CD4-positive, alpha-beta memory T cell (primary cell): ENCODE data around the gene THBS3. TPM values are rescaled to one million over a fixed set of nuclear protein-coding genes. Genes with fewer than 3 reads are reported as not detected.
A peak's percentile ranks its signal among the peaks of the same experiment; 100 is the strongest.

Experiments used
- CTCF ChIA-PET: fragments of 350-600 bp; sonication (Branson Sonifier 250); formaldehyde crosslinking; loops from one replicate; lab custom pipeline; 2021; ENCODE audit warnings: inconsistent platforms; ENCODE audit not compliant: partially characterized antibody; lab: Charles Lee
- POLR2A ChIA-PET: fragments of 350-600 bp; sonication (Branson Sonifier 250); formaldehyde crosslinking; loops from one replicate; lab custom pipeline; 2021; ENCODE audit not compliant: partially characterized antibody; lab: Charles Lee
- DNase-seq, 5 donors: peaks; one replicate each; pipeline versions ENCODE4 v3.0.0 to v3.0.0-alpha.2; 2020 to 2022; ENCODE audit warnings: mixed read lengths in 1 of 5
- H3K27ac ChIP-seq: one replicate; pipeline ENCODE4 v1.7.0; 2013; ENCODE audit warnings: low read depth, low read length
- H3K27me3 ChIP-seq: 2 replicates; pipeline ENCODE4 v1.7.0; 2013; ENCODE audit warnings: mild to moderate bottlenecking, low read length, moderate library complexity; ENCODE audit not compliant: insufficient read depth
- H3K36me3 ChIP-seq: 2 replicates; pipeline ENCODE4 v1.7.0; 2013; ENCODE audit warnings: mild to moderate bottlenecking, low read length, moderate library complexity; ENCODE audit not compliant: insufficient read depth
- H3K4me1 ChIP-seq: 2 replicates; pipeline ENCODE4 v1.7.0; 2013; ENCODE audit warnings: mild to moderate bottlenecking, low read length, moderate library complexity; ENCODE audit not compliant: insufficient read depth
- H3K4me3 ChIP-seq, 2 donors: one replicate each; pipeline ENCODE4 v1.7.0; 2013; ENCODE audit warnings: low read length in 2 of 2, mild to moderate bottlenecking in 1 of 2
- H3K9me3 ChIP-seq, 2 donors: one replicate each; pipeline ENCODE4 v1.7.0; 2013; ENCODE audit warnings: low read length in 2 of 2, control low read depth in 1 of 2; ENCODE audit not compliant: control insufficient read depth in 1 of 2
- H3K27ac Mint-ChIP-seq, 7 donors: one replicate each; pipeline ENCODE4 v1.8.0; 2020 to 2021; ENCODE audit warnings: mixed read lengths in 7 of 7, mild to moderate bottlenecking in 6 of 7, inconsistent platforms in 3 of 7, moderate library complexity in 3 of 7
- H3K27me3 Mint-ChIP-seq, 2 donors: one replicate each; pipeline ENCODE4 v1.8.0; 2020 to 2021; ENCODE audit warnings: mixed read lengths in 2 of 2
- H3K36me3 Mint-ChIP-seq, 2 donors: one replicate each; pipeline ENCODE4 v1.8.0; 2020 to 2021; ENCODE audit warnings: mixed read lengths in 2 of 2, inconsistent platforms in 1 of 2, mild to moderate bottlenecking in 1 of 2
- H3K4me1 Mint-ChIP-seq, 4 donors: one replicate each; pipeline ENCODE4 v1.8.0; 2020 to 2021; ENCODE audit warnings: mixed read lengths in 4 of 4, mild to moderate bottlenecking in 1 of 4
- H3K4me3 Mint-ChIP-seq, 8 donors: one replicate each; pipeline ENCODE4 v1.8.0; 2020 to 2021; ENCODE audit warnings: mixed read lengths in 8 of 8, mild to moderate bottlenecking in 7 of 8, moderate library complexity in 6 of 8, inconsistent platforms in 3 of 8
- H3K9me3 Mint-ChIP-seq, 8 donors: one replicate each; pipeline ENCODE4 v1.8.0; 2020 to 2021; ENCODE audit warnings: mixed read lengths in 8 of 8, mild to moderate bottlenecking in 5 of 8, inconsistent platforms in 3 of 8, moderate library complexity in 1 of 8
- intact Hi-C: fragments of 100-400 bp; cut with micrococcal nuclease; formaldehyde crosslinking; loops from one replicate; pipeline ENCODE4 v1.15.1; 2023
- polyA plus RNA-seq, 2 donors: library from polyadenylated mRNA; unstranded; fragments of 300-500 nt; fragmentation: Illumina TruSeq; gene quantifications; one replicate each; pipeline ENCODE4 v1.2.3, GENCODE V29; 2021
- total RNA-seq, 2 experiments: library from RNA; stranded (reverse); gene quantifications; one replicate each; pipeline ENCODE4 v1.2.3, GENCODE V29; 2021

THBS3 gene
- total and polyA plus RNA-seq, 4 experiments from 2014 or later, result 6.1 to 33.5 (median 18.8) TPM

GRCh38 chr1:155253797-155254196, 46.1 kb upstream of the THBS3 start:
- ChIA-PET CTCF (interaction anchor here (1.3 kb wide), 1 partner anchor 68 kb away, joined by 3 read pairs; no protein-coding TSS in a partner anchor), POLR2A (interaction anchor here (0.7 to 3.6 kb wide), 5 partner anchors 9 to 71 kb away, joined by 3 to 16 read pairs (median 3); partner anchors contain the start of gene THBS3)
- Mint-ChIP-seq H3K4me3 (peak overlapping the region; percentile 71 to 87 (median 83)), H3K9me3 (no peaks in the 10 kb centered on the region), H3K4me1 (peaks cover 18 to 45% (median 28%) of the 10 kb centered on the region in 4 donors), H3K36me3 (peaks cover 15 to 21% of the 10 kb centered on the region in 2 donors), H3K27me3 (no peaks in the 10 kb centered on the region), H3K27ac (peak overlapping the region in 6 of 7 donors; percentile 19 to 85 (median 69))
- H3K27me3 ChIP-seq, result no peaks in the 10 kb centered on the region
- no peak for DNase-seq
- no peak overlapping the region for H3K27ac ChIP-seq
- intact Hi-C loops, result no loop called here
- no peaks in the 10 kb centered on the region for H3K9me3 ChIP-seq
- peaks cover 20% of the 10 kb centered on the region for H3K36me3 ChIP-seq
- no peak overlapping the region for H3K4me3 ChIP-seq
- H3K4me1 ChIP-seq, result peaks cover 23% of the 10 kb centered on the region

DNA sequence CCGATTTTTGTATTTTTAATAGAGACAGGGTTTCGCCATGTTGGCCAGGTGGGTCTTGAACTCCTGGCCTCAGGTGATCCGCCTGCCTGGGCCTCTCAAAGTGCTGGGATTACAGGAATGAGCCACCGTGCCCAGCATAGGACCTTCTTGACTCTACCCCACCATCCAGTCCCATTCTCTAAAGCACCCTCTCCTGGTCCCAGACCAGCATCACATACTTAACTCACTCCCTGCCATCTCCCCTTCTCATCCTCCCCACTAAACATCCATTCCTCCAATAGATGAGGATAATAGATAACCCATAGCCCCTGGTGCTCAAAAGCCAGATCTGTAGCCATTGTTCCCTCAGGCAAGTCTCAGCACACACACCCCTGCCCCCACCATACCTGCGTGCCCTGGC, 45.5 kb upstream of the THBS3 start:
- H3K27me3 ChIP-seq, result no peaks in the 10 kb centered on the region
- peaks cover 18 to 45% (median 28%) of the 10 kb centered on the region in 4 donors for H3K4me1 Mint-ChIP-seq
- H3K27ac ChIP-seq, result no peak overlapping the region
- intact Hi-C loops, result no loop called here
- H3K9me3 ChIP-seq, result no peaks in the 10 kb centered on the region
- peak overlapping the region in 6 of 8 donors; percentile 46 to 83 (median 66) for H3K4me3 Mint-ChIP-seq
- peaks cover 15 to 16% of the 10 kb centered on the region in 2 donors for H3K36me3 Mint-ChIP-seq
- peak overlapping the region in 3 of 7 donors; percentile 19 to 88 (median 79) for H3K27ac Mint-ChIP-seq
- no peaks in the 10 kb centered on the region for H3K9me3 Mint-ChIP-seq
- no peaks in the 10 kb centered on the region for H3K27me3 Mint-ChIP-seq
- peaks cover 16% of the 10 kb centered on the region for H3K36me3 ChIP-seq
- no peak overlapping the region for H3K4me3 ChIP-seq
- peaks cover 23% of the 10 kb centered on the region for H3K4me1 ChIP-seq
- CTCF ChIA-PET, result interaction anchor here (4.2 to 6.0 kb wide), 3 partner anchors 7 to 69 kb away, joined by 53 to 143 read pairs (median 77); partner anchors contain the start of genes RUSC1 and SCAMP3
- DNase-seq, result no peak
- POLR2A ChIA-PET, result interaction anchor here (0.7 to 5.7 kb wide), 4 partner anchors 7 to 70 kb away, joined by 3 to 59 read pairs (median 4); partner anchors contain the start of genes SCAMP3 and THBS3

GRCh38 chr1:155251566-155251965, 43.9 kb upstream of the THBS3 start:
- H3K27me3 Mint-ChIP-seq, result no peaks in the 10 kb centered on the region
- Histone ChIP-seq H3K4me1 (peaks cover 23% of the 10 kb centered on the region), H3K9me3 (no peaks in the 10 kb centered on the region), H3K27ac (no peak overlapping the region), H3K4me3 (no peak overlapping the region), H3K36me3 (peaks cover 6% of the 10 kb centered on the region), H3K27me3 (no peaks in the 10 kb centered on the region)
- no peaks in the 10 kb centered on the region for H3K9me3 Mint-ChIP-seq
- no peak for DNase-seq
- H3K4me1 Mint-ChIP-seq, result peaks cover 15 to 34% (median 24%) of the 10 kb centered on the region in 4 donors
- ChIA-PET CTCF (interaction anchor here (0.6 to 6.0 kb wide), 48 partner anchors 8 to 1247 kb away, joined by 3 to 143 read pairs (median 5); partner anchors contain the start of genes ASH1L, CLK2, FDPS and HCN3), POLR2A (interaction anchor here (1.7 to 5.7 kb wide), 8 partner anchors 9 to 72 kb away, joined by 4 to 59 read pairs (median 10); partner anchors contain the start of genes CLK2, FDPS and SCAMP3)
- H3K27ac Mint-ChIP-seq, result no peak overlapping the region
- no peak overlapping the region for H3K4me3 Mint-ChIP-seq
- peaks cover 3 to 4% of the 10 kb centered on the region in 2 donors for H3K36me3 Mint-ChIP-seq
- intact Hi-C loops, result loop anchor here (2.0 kb wide), 1 partner anchor 477 kb away; no protein-coding TSS in a partner anchor

GRCh38 chr1:155250633-155251449, 43.1 kb upstream of the THBS3 start:
- Histone ChIP-seq H3K27me3 (no peaks in the 10 kb centered on the region), H3K9me3 (no peaks in the 10 kb centered on the region), H3K4me1 (peaks cover 21% of the 10 kb centered on the region), H3K4me3 (peak overlapping the region in 1 of 2 donors; percentile 46), H3K36me3 (no peaks in the 10 kb centered on the region), H3K27ac (peak overlapping the region; percentile 20)
- ChIA-PET POLR2A (interaction anchor here (0.5 to 5.7 kb wide), 15 partner anchors 9 to 343 kb away, joined by 3 to 59 read pairs (median 5); partner anchors contain the start of genes CLK2, FDPS, MTX1 and RUSC1), CTCF (interaction anchor here (0.6 to 6.0 kb wide), 61 partner anchors 9 to 1246 kb away, joined by 3 to 143 read pairs (median 4); partner anchors contain the start of genes ASH1L, CLK2, FDPS and HCN3)
- peak overlapping the region in 4 of 7 donors; percentile 54 to 92 (median 70) for H3K27ac Mint-ChIP-seq
- peaks cover 12 to 35% (median 20%) of the 10 kb centered on the region in 4 donors for H3K4me1 Mint-ChIP-seq
- H3K27me3 Mint-ChIP-seq, result no peaks in the 10 kb centered on the region
- H3K9me3 Mint-ChIP-seq, result no peaks in the 10 kb centered on the region
- no peaks in the 10 kb centered on the region for H3K36me3 Mint-ChIP-seq
- H3K4me3 Mint-ChIP-seq, result peak overlapping the region; percentile 35 to 81 (median 55)
- DNase-seq, result peak; percentile 90 to 94 (median 91)
- intact Hi-C loops, result loop anchor here (1.0 to 2.0 kb wide), 4 partner anchors 22 to 478 kb away; partner anchors contain the start of gene CLK2

DNA sequence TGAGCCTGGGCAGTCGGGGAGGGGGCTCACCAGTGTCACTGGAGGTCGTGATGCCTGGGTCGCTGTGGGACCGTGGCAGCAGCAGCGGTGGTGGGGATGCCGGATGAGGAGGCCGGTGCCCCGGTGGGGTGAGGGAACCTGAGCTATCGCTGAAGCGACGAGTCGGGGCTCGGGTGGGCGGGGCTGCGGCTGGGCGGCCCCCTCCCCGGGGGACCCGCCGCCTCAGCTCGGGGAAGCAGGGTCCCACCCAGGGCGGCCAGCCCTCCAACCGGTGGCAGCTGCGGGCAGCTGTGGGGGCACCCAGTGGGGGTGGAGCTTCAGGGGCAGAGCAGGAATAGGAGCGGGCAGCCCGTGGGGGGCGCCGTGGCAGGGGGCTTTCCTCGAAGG, 42.5 kb upstream of the THBS3 start:
- Histone ChIP-seq H3K27ac (peak overlapping the region; percentile 20), H3K4me1 (peaks cover 16% of the 10 kb centered on the region), H3K36me3 (no peaks in the 10 kb centered on the region), H3K27me3 (no peaks in the 10 kb centered on the region), H3K9me3 (no peaks in the 10 kb centered on the region), H3K4me3 (peak overlapping the region in 1 of 2 donors; percentile 46)
- peak in 1 of 5 donors; percentile 23 for DNase-seq
- Mint-ChIP-seq H3K36me3 (no peaks in the 10 kb centered on the region), H3K27ac (peak overlapping the region in 3 of 7 donors; percentile 41 to 72 (median 72)), H3K27me3 (no peaks in the 10 kb centered on the region), H3K9me3 (no peaks in the 10 kb centered on the region), H3K4me1 (peaks cover 10 to 33% (median 18%) of the 10 kb centered on the region in 4 donors), H3K4me3 (peak overlapping the region; percentile 35 to 81 (median 56))
- ChIA-PET POLR2A (interaction anchor here (0.5 to 5.7 kb wide), 14 partner anchors 9 to 343 kb away, joined by 3 to 59 read pairs (median 6); partner anchors contain the start of genes CLK2, FDPS, MTX1 and RUSC1), CTCF (interaction anchor here (0.8 to 6.0 kb wide), 46 partner anchors 8 to 370 kb away, joined by 3 to 143 read pairs (median 6); partner anchors contain the start of genes CLK2, FDPS, HCN3 and KRTCAP2)
- intact Hi-C loops, result loop anchor here (1.0 to 2.0 kb wide), 4 partner anchors 23 to 479 kb away; partner anchors contain the start of gene CLK2

- intact Hi-C loops, result no loop called here
Observed at GRCh38 chr1:155247667-155248553, 40.2 kb upstream of the THBS3 start.

More at GRCh38 chr1:155247667-155248553, 40.2 kb upstream of the THBS3 start:
- H3K4me3 Mint-ChIP-seq, result peak overlapping the region in 1 of 8 donors; percentile 51
- peaks cover 9 to 40% (median 22%) of the 10 kb centered on the region in 4 donors for H3K4me1 Mint-ChIP-seq
- H3K36me3 Mint-ChIP-seq, result peaks cover 0 to 4% of the 10 kb centered on the region in 2 donors
- H3K27me3 ChIP-seq, result no peaks in the 10 kb centered on the region
- H3K27ac Mint-ChIP-seq, result peak overlapping the region in 1 of 7 donors; percentile 99
- ChIA-PET POLR2A (interaction anchor here (0.9 to 5.7 kb wide), 3 partner anchors 13 to 29 kb away, joined by 3 to 59 read pairs (median 3); partner anchors contain the start of genes CLK2 and SCAMP3), CTCF (interaction anchor here (0.8 to 6.0 kb wide), 8 partner anchors 12 to 362 kb away, joined by 3 to 143 read pairs (median 6); partner anchors contain the start of genes KRTCAP2, MSTO1, RUSC1 and SCAMP3)
- DNase-seq, result no peak
- no peak overlapping the region for H3K4me3 ChIP-seq
- H3K4me1 ChIP-seq, result peaks cover 19% of the 10 kb centered on the region
- H3K36me3 ChIP-seq, result no peaks in the 10 kb centered on the region
- H3K27ac ChIP-seq, result no peak overlapping the region
- no peaks in the 10 kb centered on the region for H3K9me3 ChIP-seq
- peaks cover 0 to 9% (median 2%) of the 10 kb centered on the region in 8 donors for H3K9me3 Mint-ChIP-seq
- peaks cover 3% of the 10 kb centered on the region in 2 donors for H3K27me3 Mint-ChIP-seq
